Measurements from ENCODE around the gene BCR. TPM values are rescaled to one million over a fixed set of nuclear protein-coding genes. Genes with fewer than 3 reads are reported as not detected.
A peak's percentile ranks its signal among the peaks of the same experiment; 100 is the strongest.

BCR gene
- total RNA-seq, 2 experiments from 2014 or later = 30.4 to 32.0 TPM

- ChIA-PET CTCF (interaction anchor here (0.8 to 15.8 kb wide), 4 partner anchors 8 to 108 kb away, joined by 3 to 237 read pairs (median 6); no protein-coding TSS in a partner anchor), POLR2A (interaction anchor here (1.1 to 2.6 kb wide), 5 partner anchors 31 to 92 kb away, joined by 3 to 10 read pairs (median 4); no protein-coding TSS in a partner anchor)
- H3K27ac Mint-ChIP-seq = peak overlapping the region; percentile 76
- H3K27me3 Mint-ChIP-seq = no peaks in the 10 kb centered on the region
- H3K36me3 Mint-ChIP-seq (ENCODE audit: low read depth) = peaks cover 18% of the 10 kb centered on the region
- no peaks in the 10 kb centered on the region for H3K9me3 Mint-ChIP-seq
- peak overlapping the region; percentile 87 for H3K4me3 Mint-ChIP-seq
- H3K4me1 Mint-ChIP-seq (ENCODE audit: low read depth) = peaks cover 56% of the 10 kb centered on the region
- ATAC-seq (peak; percentile 62), DNase-seq (peak; percentile 88)
- intact Hi-C loops (cut with micrococcal nuclease) = loop anchor here (2.0 to 5.0 kb wide), 2 partner anchors 34 to 55 kb away; no protein-coding TSS in a partner anchor
- no peak for TF ChIP-seq CTCF (IDR thresholded peaks at IDR 0.05)
These were observed 2.2 kb downstream of the BCR start for GRCh38 chr22:23182309-23183060.

GRCh38 chr22:23183061-23183698, 2.9 kb downstream of the BCR start:
- Mint-ChIP-seq H3K27ac (peak overlapping the region; percentile 76), H3K9me3 (no peaks in the 10 kb centered on the region), H3K4me1 (ENCODE audit: low read depth) (peaks cover 63% of the 10 kb centered on the region), H3K27me3 (no peaks in the 10 kb centered on the region), H3K4me3 (peak overlapping the region; percentile 87), H3K36me3 (ENCODE audit: low read depth) (peaks cover 25% of the 10 kb centered on the region)
- ChIA-PET POLR2A (interaction anchor here (1.2 to 2.6 kb wide), 3 partner anchors 33 to 60 kb away, joined by 3 to 10 read pairs (median 8); no protein-coding TSS in a partner anchor), CTCF (interaction anchor here (0.9 to 15.8 kb wide), 6 partner anchors 8 to 108 kb away, joined by 3 to 237 read pairs (median 3); no protein-coding TSS in a partner anchor)
- intact Hi-C loops (cut with micrococcal nuclease) = loop anchor here (2.0 to 5.0 kb wide), 2 partner anchors 34 to 54 kb away; no protein-coding TSS in a partner anchor
- DNase-seq (no peak), ATAC-seq (no peak)
- TF ChIP-seq CTCF (IDR thresholded peaks at IDR 0.05) = no peak

- peak overlapping the region; percentile 41 for H3K27ac Mint-ChIP-seq
These were observed 3.9 kb downstream of the BCR start for GRCh38 chr22:23184100-23184763.

GRCh38 chr22:23184764-23185113, 4.4 kb downstream of the BCR start:
- ChIA-PET POLR2A (interaction anchor here (1.0 kb wide), 1 partner anchor 33 kb away, joined by 3 read pairs; no protein-coding TSS in a partner anchor), CTCF (interaction anchor here (1.0 to 15.8 kb wide), 3 partner anchors 40 to 97 kb away, joined by 3 to 237 read pairs (median 4); no protein-coding TSS in a partner anchor)
- H3K4me3 Mint-ChIP-seq = peak overlapping the region; percentile 12
- ATAC-seq = no peak
- H3K27me3 Mint-ChIP-seq = no peaks in the 10 kb centered on the region
- H3K9me3 Mint-ChIP-seq = no peaks in the 10 kb centered on the region
- H3K4me1 Mint-ChIP-seq (ENCODE audit: low read depth) = peaks cover 53% of the 10 kb centered on the region
- intact Hi-C loops (cut with micrococcal nuclease) = loop anchor here (5.0 kb wide), 1 partner anchor 53 kb away; no protein-coding TSS in a partner anchor
- DNase-seq = no peak
- TF ChIP-seq CTCF (IDR thresholded peaks at IDR 0.05) = no peak
- H3K36me3 Mint-ChIP-seq (ENCODE audit: low read depth) = peaks cover 28% of the 10 kb centered on the region
- H3K27ac Mint-ChIP-seq = peak overlapping the region; percentile 41

More at GRCh38 chr22:23184100-23184763, 3.9 kb downstream of the BCR start:
- H3K9me3 Mint-ChIP-seq = no peaks in the 10 kb centered on the region
- peaks cover 58% of the 10 kb centered on the region for H3K4me1 Mint-ChIP-seq (ENCODE audit: low read depth)
- H3K4me3 Mint-ChIP-seq = peak overlapping the region; percentile 87
- DNase-seq = no peak
- TF ChIP-seq CTCF (IDR thresholded peaks at IDR 0.05) = no peak
- ChIA-PET POLR2A (interaction anchor here (1.0 to 2.6 kb wide), 2 partner anchors 34 to 59 kb away, joined by 3 to 8 read pairs; no protein-coding TSS in a partner anchor), CTCF (interaction anchor here (0.9 to 15.8 kb wide), 6 partner anchors 11 to 107 kb away, joined by 3 to 237 read pairs (median 4); no protein-coding TSS in a partner anchor)
- intact Hi-C loops (cut with micrococcal nuclease) = loop anchor here (5.0 kb wide), 1 partner anchor 53 kb away; no protein-coding TSS in a partner anchor
- ATAC-seq = no peak
- H3K36me3 Mint-ChIP-seq (ENCODE audit: low read depth) = peaks cover 28% of the 10 kb centered on the region
- H3K27me3 Mint-ChIP-seq = no peaks in the 10 kb centered on the region

Measured in activated CD8-positive, alpha-beta T cell treated with anti-CD3 and anti-CD28 coated beads for 36 hours (primary cell).